ENCODE measurements around the gene WDPCP.
"Not testable (repeated sequence)": the region's sequence is repeated elsewhere in the genome, so short reads cannot be mapped to it uniquely, and the experiment has no call there.

Gene WDPCP

DNA sequence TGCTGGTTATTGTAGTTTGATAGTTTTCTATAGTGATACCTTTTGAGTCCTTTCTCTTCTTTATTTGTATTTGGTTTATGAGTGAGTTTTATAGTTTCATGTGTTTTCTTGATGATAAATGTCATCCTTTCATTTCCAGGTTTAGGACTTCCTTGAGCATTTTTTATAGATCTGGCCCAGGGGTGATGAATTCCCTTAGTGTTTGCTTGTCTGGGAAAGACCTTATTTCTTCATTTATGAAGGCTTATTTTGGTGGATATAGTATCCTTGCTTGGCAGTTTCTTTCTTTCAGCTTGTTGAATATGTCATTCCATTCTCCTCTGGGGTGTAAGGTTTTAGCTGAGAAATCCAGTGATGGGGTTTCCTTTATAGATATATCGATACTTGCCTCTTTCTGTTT is 483.8 kb downstream of the WDPCP start:
- Histone ChIP-seq H3K27ac (no peak overlapping the region), H3K4me1 (no peaks in the 10 kb centered on the region)
- no peak for TF ChIP-seq Cebpa-rat (IDR thresholded peaks at IDR 0.05)

GRCh38 chr2:63101954-63102353 is 486.3 kb downstream of the WDPCP start:
- H3K4me2 ChIP-seq: no peak overlapping the region
- no peaks in the 10 kb centered on the region for H3K4me1 ChIP-seq
- no peaks in the 10 kb centered on the region for H4K20me1 ChIP-seq
- H3K27ac ChIP-seq: no peak overlapping the region
- H3K27me3 ChIP-seq: no peaks in the 10 kb centered on the region
- no peak overlapping the region for H3K9ac ChIP-seq
- H3K4me3 ChIP-seq: no peak overlapping the region
- no peaks in the 10 kb centered on the region for H3K36me3 ChIP-seq
- no peak for TF ChIP-seq Cebpa-rat (IDR thresholded peaks at IDR 0.05)
- H3K9me3 ChIP-seq: peaks cover 18% of the 10 kb centered on the region

More for the DNA sequence above, 483.8 kb downstream of the WDPCP start:
- H3K27me3 ChIP-seq: no peaks in the 10 kb centered on the region
- no peaks in the 10 kb centered on the region for H3K36me3 ChIP-seq
- no peak overlapping the region for H3K9ac ChIP-seq
- peaks cover 18% of the 10 kb centered on the region for H3K9me3 ChIP-seq
- no peak overlapping the region for H3K4me2 ChIP-seq
- H3K4me3 ChIP-seq: no peak overlapping the region
- H4K20me1 ChIP-seq: no peaks in the 10 kb centered on the region

DNA sequence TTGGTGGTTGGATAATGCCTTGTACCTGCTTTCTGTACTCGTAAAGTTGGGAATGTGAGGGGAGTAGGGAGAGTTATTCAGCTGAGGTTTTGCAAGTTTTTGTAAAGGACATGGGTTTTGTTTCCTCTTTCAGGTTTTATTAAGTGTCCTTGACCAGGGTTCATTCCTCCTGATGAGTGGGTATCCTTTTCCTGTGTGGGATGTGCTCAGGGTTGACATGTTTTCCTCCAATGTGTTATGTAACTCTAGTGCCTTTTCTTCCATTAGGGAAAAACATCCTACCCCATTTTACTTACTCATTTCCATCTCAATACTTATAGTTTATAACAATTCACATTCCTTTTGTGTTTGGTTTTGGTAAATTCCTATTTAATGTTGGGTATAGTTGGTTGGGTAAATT is 489.2 kb downstream of the WDPCP start:
- H3K9ac ChIP-seq: no peak overlapping the region
- no peak overlapping the region for H3K27ac ChIP-seq
- H3K4me3 ChIP-seq: no peak overlapping the region
- no peaks in the 10 kb centered on the region for H3K4me1 ChIP-seq
- no peaks in the 10 kb centered on the region for H3K27me3 ChIP-seq
- no peak overlapping the region for H3K4me2 ChIP-seq
- no peaks in the 10 kb centered on the region for H3K9me3 ChIP-seq
- H3K36me3 ChIP-seq: no peaks in the 10 kb centered on the region
- TF ChIP-seq Cebpa-rat (IDR thresholded peaks at IDR 0.05): no peak
- H4K20me1 ChIP-seq: no peaks in the 10 kb centered on the region

GRCh38 chr2:63096491-63096890 is 491.8 kb downstream of the WDPCP start:
- Histone ChIP-seq H3K4me2 (no peak overlapping the region), H3K9ac (no peak overlapping the region), H3K36me3 (no peaks in the 10 kb centered on the region), H3K4me1 (no peaks in the 10 kb centered on the region), H4K20me1 (no peaks in the 10 kb centered on the region), H3K9me3 (no peaks in the 10 kb centered on the region), H3K27me3 (no peaks in the 10 kb centered on the region), H3K4me3 (no peak overlapping the region), H3K27ac (no peak overlapping the region)
- no peak for TF ChIP-seq Cebpa-rat (IDR thresholded peaks at IDR 0.05)

DNA sequence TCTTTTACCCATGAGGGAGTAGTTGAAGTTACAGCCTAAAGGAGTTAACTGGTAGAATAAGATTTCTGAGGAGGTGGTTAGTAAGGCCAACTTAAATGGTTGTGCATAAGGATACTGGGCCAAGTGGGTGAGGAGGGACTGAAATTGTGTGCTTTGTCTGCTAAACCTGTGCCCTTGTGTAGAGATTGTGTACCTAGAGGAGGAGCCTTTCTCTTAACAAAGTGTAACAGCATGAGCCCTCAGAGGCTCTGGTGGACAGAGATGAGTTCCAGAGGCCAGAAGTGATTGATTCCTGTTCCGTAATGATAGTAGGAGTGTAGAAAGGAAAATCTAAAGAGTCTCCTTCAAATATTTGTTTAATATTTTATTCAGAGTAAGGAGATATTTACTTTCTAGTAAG is 494.8 kb downstream of the WDPCP start:
- H3K36me3 ChIP-seq: no peaks in the 10 kb centered on the region
- H4K20me1 ChIP-seq: no peaks in the 10 kb centered on the region
- no peaks in the 10 kb centered on the region for H3K27me3 ChIP-seq
- H3K4me2 ChIP-seq: no peak overlapping the region
- H3K27ac ChIP-seq: no peak overlapping the region
- H3K4me1 ChIP-seq: no peaks in the 10 kb centered on the region
- no peak overlapping the region for H3K9ac ChIP-seq
- no peak overlapping the region for H3K4me3 ChIP-seq
- H3K9me3 ChIP-seq: no peaks in the 10 kb centered on the region
- no peak for TF ChIP-seq Cebpa-rat (IDR thresholded peaks at IDR 0.05)

- no peak for TF ChIP-seq Cebpa-rat (IDR thresholded peaks at IDR 0.05)
- no peak overlapping the region for H3K4me2 ChIP-seq
These were observed 495.4 kb downstream of the WDPCP start for GRCh38 chr2:63092857-63093256.

DNA sequence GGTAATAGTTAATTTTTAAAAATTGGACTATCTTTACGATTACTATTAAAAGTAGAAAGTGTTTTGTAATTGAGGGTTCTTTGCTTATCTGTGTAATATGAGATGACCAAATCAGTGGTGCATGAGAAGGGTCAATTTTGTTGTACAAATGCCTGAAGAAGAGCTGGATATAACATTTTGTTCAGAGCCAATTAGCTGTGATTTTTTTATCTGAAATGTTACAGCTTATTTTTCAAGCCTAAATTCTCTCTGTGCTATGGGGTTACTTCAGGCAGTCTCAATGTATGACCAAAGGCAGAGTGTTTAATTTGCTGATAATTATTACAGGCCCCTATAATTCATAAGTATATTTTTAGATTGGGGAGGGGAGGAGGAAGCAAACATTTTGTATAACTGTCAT is 495.9 kb downstream of the WDPCP start:
- no peak for TF ChIP-seq Cebpa-rat (IDR thresholded peaks at IDR 0.05)
- no peaks in the 10 kb centered on the region for H3K9me3 ChIP-seq
- H3K4me2 ChIP-seq: no peak overlapping the region
- H3K27ac ChIP-seq: no peak overlapping the region
- H3K4me1 ChIP-seq: no peaks in the 10 kb centered on the region
- H3K27me3 ChIP-seq: no peaks in the 10 kb centered on the region
- no peak overlapping the region for H3K4me3 ChIP-seq
- no peaks in the 10 kb centered on the region for H4K20me1 ChIP-seq
- no peaks in the 10 kb centered on the region for H3K36me3 ChIP-seq
- H3K9ac ChIP-seq: no peak overlapping the region

More at GRCh38 chr2:63092857-63093256, 495.4 kb downstream of the WDPCP start:
- Histone ChIP-seq H3K36me3 (no peaks in the 10 kb centered on the region), H4K20me1 (no peaks in the 10 kb centered on the region), H3K27me3 (no peaks in the 10 kb centered on the region), H3K4me1 (no peaks in the 10 kb centered on the region), H3K4me3 (no peak overlapping the region), H3K9ac (no peak overlapping the region), H3K27ac (no peak overlapping the region), H3K9me3 (no peaks in the 10 kb centered on the region)

GRCh38 chr2:63086687-63087086 is 501.6 kb downstream of the WDPCP start:
- Histone ChIP-seq H3K4me2 (no peak overlapping the region), H3K4me3 (no peak overlapping the region), H3K36me3 (no peaks in the 10 kb centered on the region), H3K27ac (no peak overlapping the region), H3K9ac (no peak overlapping the region), H3K4me1 (no peaks in the 10 kb centered on the region), H4K20me1 (no peaks in the 10 kb centered on the region), H3K27me3 (no peaks in the 10 kb centered on the region), H3K9me3 (no peaks in the 10 kb centered on the region)
- no peak for TF ChIP-seq Cebpa-rat (IDR thresholded peaks at IDR 0.05)

DNA sequence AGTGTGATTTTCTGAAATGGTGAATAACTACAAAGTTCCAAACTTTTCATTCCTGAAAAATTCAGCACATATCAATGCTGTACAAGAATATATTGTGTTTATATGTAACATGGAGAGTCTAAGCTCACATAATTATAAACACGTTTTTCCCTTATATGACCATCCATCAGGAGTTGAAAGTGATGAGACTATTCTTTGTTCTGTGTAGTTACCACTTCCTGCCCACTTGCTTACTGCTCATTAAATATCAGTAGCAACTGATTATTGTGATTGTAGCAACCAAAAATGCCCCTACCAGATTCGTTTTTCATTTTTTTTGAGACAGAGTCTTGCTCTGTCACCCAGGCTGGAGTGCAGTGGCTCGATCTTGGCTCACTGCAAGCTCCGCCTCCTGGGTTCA is 506.9 kb downstream of the WDPCP start:
- no peaks in the 10 kb centered on the region for H4K20me1 ChIP-seq
- no peak overlapping the region for H3K9ac ChIP-seq
- no peak overlapping the region for H3K27ac ChIP-seq
- H3K36me3 ChIP-seq: no peaks in the 10 kb centered on the region
- H3K9me3 ChIP-seq: no peaks in the 10 kb centered on the region
- TF ChIP-seq Cebpa-rat (IDR thresholded peaks at IDR 0.05): no peak
- H3K4me3 ChIP-seq: no peak overlapping the region
- no peaks in the 10 kb centered on the region for H3K27me3 ChIP-seq
- no peak overlapping the region for H3K4me2 ChIP-seq
- no peaks in the 10 kb centered on the region for H3K4me1 ChIP-seq

GRCh38 chr2:63078852-63079606 is 509.2 kb downstream of the WDPCP start:
- no peaks in the 10 kb centered on the region for H3K36me3 ChIP-seq
- H3K27me3 ChIP-seq: no peaks in the 10 kb centered on the region
- no peak overlapping the region for H3K9ac ChIP-seq
- H3K9me3 ChIP-seq: no peaks in the 10 kb centered on the region
- no peaks in the 10 kb centered on the region for H3K4me1 ChIP-seq
- no peak overlapping the region for H3K4me3 ChIP-seq
- no peaks in the 10 kb centered on the region for H4K20me1 ChIP-seq
- no peak overlapping the region for H3K4me2 ChIP-seq
- no peak for TF ChIP-seq Cebpa-rat (IDR thresholded peaks at IDR 0.05)
- H3K27ac ChIP-seq: no peak overlapping the region

DNA sequence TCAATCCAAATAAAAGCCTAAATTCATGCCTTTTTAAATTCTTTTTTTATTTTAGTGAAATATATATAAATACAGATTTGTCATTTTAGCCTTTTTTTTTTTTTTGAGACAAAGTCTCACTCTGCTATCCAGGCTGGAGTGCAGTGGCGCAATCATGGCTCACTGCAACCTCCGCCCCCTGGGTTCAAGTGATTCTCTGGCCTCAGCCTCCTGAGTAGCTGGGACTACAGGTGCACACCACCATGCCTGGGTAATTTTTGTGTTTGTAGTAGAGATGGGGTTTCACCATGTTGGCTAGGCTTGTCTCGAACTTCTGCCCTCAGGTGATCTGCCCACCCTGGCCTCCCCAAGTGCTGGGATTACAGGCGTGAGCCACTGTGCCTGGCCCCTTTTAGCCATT is 513.9 kb downstream of the WDPCP start:
- not testable (repeated sequence) for H3K4me1 ChIP-seq, H3K36me3 ChIP-seq, H3K9me3 ChIP-seq, H4K20me1 ChIP-seq, H3K4me2 ChIP-seq, H3K27ac ChIP-seq, H3K27me3 ChIP-seq, H3K4me3 ChIP-seq, H3K9ac ChIP-seq
